Thoracic aorta (tissue), 2 donors: Measurements from ENCODE around the gene NCL. TPM values are rescaled to one million over a fixed set of nuclear protein-coding genes. Genes with fewer than 3 reads are reported as not detected.
"Not testable (repeated sequence)": the region's sequence is repeated elsewhere in the genome, so short reads cannot be mapped to it uniquely, and the experiment has no call there.

Source experiments
- ATAC-seq: fragments of 150-250 bp; one replicate; pipeline ENCODE4 v1.8.0; 2017; ENCODE audit warnings: low read depth; ENCODE audit not compliant: insufficient number of reproducible peaks, low FRiP score
- DNase-seq: peaks from one replicate; pipeline ENCODE4 v3.0.0-alpha.2; 2020; ENCODE audit warnings: low spot score
- H3K27ac ChIP-seq, 2 donors: fragments of 200-600 bp; sonication (generic); 1 replicate in 1 of 2; 2 replicates in 1 of 2; pipeline ENCODE4 v1.5.1; 2016; ENCODE audit warnings: mild to moderate bottlenecking in 2 of 2, moderate library complexity in 2 of 2
- H3K27me3 ChIP-seq: fragments of 200-600 bp; sonication (generic); replicated peaks from 2 replicates; pipeline ENCODE4 v1.6.0; 2016; ENCODE audit warnings: mild to moderate bottlenecking; ENCODE audit not compliant: insufficient read depth
- H3K36me3 ChIP-seq: fragments of 200-600 bp; sonication (generic); one replicate; pipeline ENCODE4 v1.5.1; 2016
- H3K4me1 ChIP-seq, 2 donors: fragments of 200-600 bp; sonication (generic); 1 replicate in 1 of 2; 2 replicates in 1 of 2; pipeline versions ENCODE4 v1.5.1 to v1.6.0; 2016; ENCODE audit warnings: low read depth in 2 of 2, mild to moderate bottlenecking in 1 of 2; ENCODE audit not compliant: control insufficient read depth in 1 of 2
- H3K4me3 ChIP-seq: fragments of 200-600 bp; sonication (generic); 2 replicates; pipeline ENCODE4 v1.5.1; 2016; ENCODE audit warnings: mild to moderate bottlenecking
- H3K9me3 ChIP-seq: fragments of 200-600 bp; sonication (generic); 2 replicates; pipeline ENCODE4 v1.5.1; 2016
- total RNA-seq, 2 donors: library from RNA; depleted of rRNA; stranded (reverse); fragments of >200 nt; gene quantifications; one replicate each; pipeline versions ENCODE4 v1.1.0 to v1.2.3, GENCODE V29; 2016
- TF ChIP-seq, protein P1 (sequence below): fragments of 200-600 bp; sonication (generic); IDR thresholded peaks from one replicate; pipeline ENCODE4 v1.5.1; 2019; ENCODE audit warnings: antibody characterized with exemption

The NCL gene
- total RNA-seq, 2 donors from 2014 or later, result 80.4 to 210 TPM

DNA sequence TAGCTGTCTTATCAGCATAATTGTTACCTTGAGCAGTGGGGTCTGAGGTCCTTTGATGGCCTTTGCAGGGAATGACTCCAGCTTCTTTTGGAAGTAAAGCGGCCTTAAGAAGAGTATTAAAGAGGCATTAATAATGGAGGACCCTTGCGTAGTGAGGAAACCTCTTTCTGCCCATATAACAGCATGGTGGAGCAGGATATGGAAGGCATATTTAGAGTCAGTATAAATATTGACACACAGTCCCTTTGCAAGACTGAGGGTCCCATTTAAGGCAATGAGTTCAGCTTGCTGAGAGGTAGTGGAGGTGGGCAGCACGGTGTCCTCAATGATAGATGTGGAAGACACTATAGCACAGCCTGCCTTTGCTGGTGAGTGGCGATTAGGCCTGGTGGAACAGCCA lies 32.7 kb downstream of the NCL start:
- TF ChIP-seq, protein P1, sequence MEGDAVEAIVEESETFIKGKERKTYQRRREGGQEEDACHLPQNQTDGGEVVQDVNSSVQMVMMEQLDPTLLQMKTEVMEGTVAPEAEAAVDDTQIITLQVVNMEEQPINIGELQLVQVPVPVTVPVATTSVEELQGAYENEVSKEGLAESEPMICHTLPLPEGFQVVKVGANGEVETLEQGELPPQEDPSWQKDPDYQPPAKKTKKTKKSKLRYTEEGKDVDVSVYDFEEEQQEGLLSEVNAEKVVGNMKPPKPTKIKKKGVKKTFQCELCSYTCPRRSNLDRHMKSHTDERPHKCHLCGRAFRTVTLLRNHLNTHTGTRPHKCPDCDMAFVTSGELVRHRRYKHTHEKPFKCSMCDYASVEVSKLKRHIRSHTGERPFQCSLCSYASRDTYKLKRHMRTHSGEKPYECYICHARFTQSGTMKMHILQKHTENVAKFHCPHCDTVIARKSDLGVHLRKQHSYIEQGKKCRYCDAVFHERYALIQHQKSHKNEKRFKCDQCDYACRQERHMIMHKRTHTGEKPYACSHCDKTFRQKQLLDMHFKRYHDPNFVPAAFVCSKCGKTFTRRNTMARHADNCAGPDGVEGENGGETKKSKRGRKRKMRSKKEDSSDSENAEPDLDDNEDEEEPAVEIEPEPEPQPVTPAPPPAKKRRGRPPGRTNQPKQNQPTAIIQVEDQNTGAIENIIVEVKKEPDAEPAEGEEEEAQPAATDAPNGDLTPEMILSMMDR, result no peak
- ATAC-seq (no peak), DNase-seq (no peak)
- no peaks in the 10 kb centered on the region for H3K36me3 ChIP-seq
- peaks cover 6% of the 10 kb centered on the region for H3K9me3 ChIP-seq
- no peak overlapping the region for H3K4me3 ChIP-seq
- H3K27ac ChIP-seq, result no peak overlapping the region
- no peaks in the 10 kb centered on the region for H3K4me1 ChIP-seq
- H3K27me3 ChIP-seq, result no peaks in the 10 kb centered on the region

DNA sequence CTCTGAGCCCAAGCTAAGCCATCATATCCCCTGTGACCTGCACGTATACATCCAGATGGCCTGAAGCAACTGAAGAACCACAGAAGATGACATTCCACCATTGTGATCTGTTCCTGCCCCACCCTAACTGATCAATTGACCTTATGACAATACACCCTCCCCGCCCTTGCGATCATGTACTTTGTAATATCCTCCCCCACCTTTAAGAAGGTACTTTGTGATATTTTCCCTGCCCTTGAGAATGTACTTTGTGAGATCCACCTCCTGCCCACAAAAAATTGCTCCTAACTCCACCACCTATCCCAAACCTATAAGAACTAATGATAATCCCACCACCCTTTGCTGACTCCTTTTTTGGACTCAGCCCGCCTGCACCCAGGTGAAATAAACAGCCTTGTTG lies 33.8 kb downstream of the NCL start:
- not testable (repeated sequence) for DNase-seq, ATAC-seq

DNA sequence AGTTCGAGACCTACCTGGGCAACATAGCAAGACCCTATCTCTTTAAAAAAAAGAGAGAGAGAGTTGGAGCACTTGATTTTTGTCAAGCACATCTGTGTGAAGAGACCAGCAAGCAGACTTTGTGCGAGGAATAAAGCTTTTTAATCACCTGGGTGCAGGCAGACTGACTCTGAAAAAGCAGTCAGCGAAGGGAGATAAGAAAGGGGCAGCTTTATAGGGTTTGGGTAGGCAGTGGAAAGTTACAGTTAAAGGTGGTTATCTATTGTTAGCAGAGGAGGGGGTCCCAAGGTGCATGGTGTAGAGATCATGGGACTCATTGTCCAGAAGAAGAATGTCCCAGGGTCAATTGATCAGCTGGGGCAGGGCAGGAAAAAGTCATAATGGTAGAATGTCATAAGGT lies 34.4 kb downstream of the NCL start:
- H3K9me3 ChIP-seq, result peaks cover 6% of the 10 kb centered on the region
- no peak overlapping the region for H3K4me3 ChIP-seq
- TF ChIP-seq, protein P1, result no peak
- DNase-seq (no peak), ATAC-seq (no peak)
- no peak overlapping the region for H3K27ac ChIP-seq
- H3K27me3 ChIP-seq, result no peaks in the 10 kb centered on the region
- H3K4me1 ChIP-seq, result no peaks in the 10 kb centered on the region
- H3K36me3 ChIP-seq, result no peaks in the 10 kb centered on the region

More for the DNA sequence above, 33.8 kb downstream of the NCL start:
- not testable (repeated sequence) for H3K9me3 ChIP-seq, H3K27me3 ChIP-seq, H3K36me3 ChIP-seq, H3K4me1 ChIP-seq, H3K4me3 ChIP-seq, H3K27ac ChIP-seq

DNA sequence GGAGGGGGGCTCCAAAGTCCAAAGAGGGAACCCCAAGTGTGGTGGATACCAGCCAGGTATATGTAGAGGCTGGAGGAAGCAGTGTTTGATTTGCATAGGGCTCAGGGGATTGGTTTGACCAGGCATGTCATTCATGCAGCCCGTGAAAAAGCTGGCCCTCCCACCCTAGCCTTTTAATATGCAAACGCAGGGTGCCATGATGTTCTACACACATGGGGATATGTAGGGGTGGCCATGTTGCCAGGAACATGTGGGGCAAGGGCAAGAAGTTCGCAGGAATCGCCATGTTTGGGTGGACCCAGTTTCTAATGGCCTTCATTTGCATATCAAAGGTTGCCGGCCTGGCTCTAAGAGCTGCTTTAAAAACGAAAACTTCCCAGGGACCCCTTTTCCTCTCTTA lies 35.1 kb downstream of the NCL start:
- ATAC-seq (no peak), DNase-seq (no peak)

DNA sequence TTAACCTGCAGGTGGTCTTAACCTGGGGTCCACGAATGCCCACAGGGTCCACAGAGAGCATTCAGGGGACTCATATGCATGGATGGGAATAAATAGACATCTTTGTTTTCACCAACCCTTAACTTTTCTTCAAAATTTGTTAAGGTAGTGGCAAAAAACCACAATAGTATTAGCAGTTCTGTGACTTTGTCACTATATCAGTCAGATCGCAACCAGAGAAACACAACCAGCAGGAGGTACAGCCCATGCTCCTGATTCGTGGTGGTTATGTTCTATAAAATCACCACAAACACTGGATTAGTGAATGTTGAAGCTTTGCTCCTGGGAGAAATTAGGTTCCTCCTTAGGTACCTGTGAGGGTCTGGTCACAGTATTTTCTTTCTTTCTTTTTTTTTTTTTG lies 37.2 kb downstream of the NCL start:
- no peak for ATAC-seq
- Histone ChIP-seq H3K4me1 (no peaks in the 10 kb centered on the region), H3K27me3 (no peaks in the 10 kb centered on the region), H3K36me3 (no peaks in the 10 kb centered on the region), H3K27ac (no peak overlapping the region), H3K4me3 (no peak overlapping the region), H3K9me3 (peaks cover 5% of the 10 kb centered on the region)
- TF ChIP-seq, protein P1, result no peak
- no peak for DNase-seq

More for the DNA sequence above, 35.1 kb downstream of the NCL start:
- TF ChIP-seq, protein P1, result no peak
- H3K4me1 ChIP-seq, result no peaks in the 10 kb centered on the region
- no peaks in the 10 kb centered on the region for H3K27me3 ChIP-seq
- H3K27ac ChIP-seq, result no peak overlapping the region
- H3K36me3 ChIP-seq, result no peaks in the 10 kb centered on the region
- no peak overlapping the region for H3K4me3 ChIP-seq
- peaks cover 6% of the 10 kb centered on the region for H3K9me3 ChIP-seq
